Endothelial cell of umbilical vein (primary cell): ENCODE data around the gene KCNB1.

Experiments
- GATA2 ChIP-seq: IDR thresholded peaks from 2 replicates; pipeline ENCODE4 v1.7.0; 2011; ENCODE audit warnings: low read depth, mild to moderate bottlenecking, moderate library complexity, mixed read lengths, low read length; ENCODE audit not compliant: insufficient read length, insufficient read depth
- JUN ChIP-seq: IDR thresholded peaks from 2 replicates; pipeline ENCODE4 v1.6.1; 2011; ENCODE audit warnings: borderline replicate concordance, low read depth; ENCODE audit not compliant: insufficient read length, insufficient read depth
- MYC ChIP-seq: IDR thresholded peaks from one replicate; pipeline ENCODE4 v1.6.1; 2011; ENCODE audit warnings: mild to moderate bottlenecking, low read depth, low read length
- POLR2A ChIP-seq: IDR thresholded peaks from 2 replicates; pipeline ENCODE4 v1.6.1; 2012; ENCODE audit warnings: low read depth, mild to moderate bottlenecking, control low read depth, low read length
- POLR2AphosphoS5 ChIP-seq: IDR thresholded peaks from 2 replicates; pipeline ENCODE4 v1.6.1; 2012; ENCODE audit warnings: low read depth, mild to moderate bottlenecking, control low read depth, low read length, moderate library complexity; ENCODE audit not compliant: insufficient read depth
- TF ChIP-seq, protein P1 (sequence below), 2 donors: IDR thresholded peaks; 1 replicate in 1 of 2; 2 replicates in 1 of 2; pipeline ENCODE4 v1.5.1; 2011; ENCODE audit warnings: low read length in 2 of 2, mild to moderate bottlenecking in 2 of 2, moderate library complexity in 2 of 2, control low read depth in 1 of 2, inconsistent platforms in 1 of 2, low read depth in 1 of 2; ENCODE audit not compliant: insufficient read depth in 1 of 2; ENCODE audit errors: extremely low read depth in 1 of 2
- TF ChIP-seq, protein P2 (sequence below): IDR thresholded peaks from 2 replicates; pipeline ENCODE4 v1.6.1; 2011; ENCODE audit not compliant: insufficient read depth, insufficient read length

DNA sequence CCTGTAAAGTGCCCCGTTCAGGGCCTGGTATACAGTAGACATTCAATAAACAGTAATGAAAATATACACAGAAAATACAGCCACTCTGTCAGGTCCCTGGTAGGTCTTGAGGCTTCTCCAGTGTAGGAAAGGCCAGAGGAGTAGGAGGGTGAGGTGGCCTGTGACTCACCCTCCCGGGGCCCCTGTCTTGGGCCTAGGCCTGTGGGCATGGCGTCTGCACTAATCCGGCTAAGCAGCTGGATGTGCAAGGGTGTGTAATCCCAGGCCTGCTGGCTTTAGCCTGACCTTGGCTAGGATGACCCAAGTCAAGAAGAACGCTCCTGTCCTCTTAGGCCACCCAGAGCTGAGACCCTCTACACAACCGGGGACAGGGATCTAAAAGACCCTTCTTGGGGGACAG, 84.9 kb downstream of the KCNB1 start:
- TF ChIP-seq, protein P1, sequence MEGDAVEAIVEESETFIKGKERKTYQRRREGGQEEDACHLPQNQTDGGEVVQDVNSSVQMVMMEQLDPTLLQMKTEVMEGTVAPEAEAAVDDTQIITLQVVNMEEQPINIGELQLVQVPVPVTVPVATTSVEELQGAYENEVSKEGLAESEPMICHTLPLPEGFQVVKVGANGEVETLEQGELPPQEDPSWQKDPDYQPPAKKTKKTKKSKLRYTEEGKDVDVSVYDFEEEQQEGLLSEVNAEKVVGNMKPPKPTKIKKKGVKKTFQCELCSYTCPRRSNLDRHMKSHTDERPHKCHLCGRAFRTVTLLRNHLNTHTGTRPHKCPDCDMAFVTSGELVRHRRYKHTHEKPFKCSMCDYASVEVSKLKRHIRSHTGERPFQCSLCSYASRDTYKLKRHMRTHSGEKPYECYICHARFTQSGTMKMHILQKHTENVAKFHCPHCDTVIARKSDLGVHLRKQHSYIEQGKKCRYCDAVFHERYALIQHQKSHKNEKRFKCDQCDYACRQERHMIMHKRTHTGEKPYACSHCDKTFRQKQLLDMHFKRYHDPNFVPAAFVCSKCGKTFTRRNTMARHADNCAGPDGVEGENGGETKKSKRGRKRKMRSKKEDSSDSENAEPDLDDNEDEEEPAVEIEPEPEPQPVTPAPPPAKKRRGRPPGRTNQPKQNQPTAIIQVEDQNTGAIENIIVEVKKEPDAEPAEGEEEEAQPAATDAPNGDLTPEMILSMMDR (IDR thresholded peaks at IDR 0.05; ENCODE audit: extremely low read depth in 1 of 2, insufficient read depth in 1 of 2, low read depth in 1 of 2, low read length in 2 of 2): no peak
- no peak for TF ChIP-seq POLR2A
- TF ChIP-seq POLR2AphosphoS5: no peak
- TF ChIP-seq, protein P2, sequence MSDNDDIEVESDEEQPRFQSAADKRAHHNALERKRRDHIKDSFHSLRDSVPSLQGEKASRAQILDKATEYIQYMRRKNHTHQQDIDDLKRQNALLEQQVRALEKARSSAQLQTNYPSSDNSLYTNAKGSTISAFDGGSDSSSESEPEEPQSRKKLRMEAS: no peak
- TF ChIP-seq JUN: no peak
- TF ChIP-seq GATA2: no peak
- TF ChIP-seq MYC: no peak
